Stimulated activated CD8-positive, alpha-beta memory T cell treated with anti-CD3 and anti-CD28 coated beads, Interleukin-12 subunit alpha, Interleukin-12 subunit beta, amount 100 ng/mL, for 1 hour (primary cell): Measurements from ENCODE around the gene RFC1.
"Not testable (repeated sequence)": the region's sequence is repeated elsewhere in the genome, so short reads cannot be mapped to it uniquely, and the experiment has no call there.

ENCODE experiments used
- DNase-seq: peaks from one replicate; pipeline ENCODE4 v3.0.0-alpha.2; 2020; ENCODE audit warnings: low read depth

RFC1 gene

GRCh38 chr4:39354254-39354552 is 12.0 kb downstream of the RFC1 start:
- DNase-seq, result no peak

- DNase-seq, result no peak
Observed at GRCh38 chr4:39353478-39354253, 12.5 kb downstream of the RFC1 start.

GRCh38 chr4:39353149-39353477 is 13.0 kb downstream of the RFC1 start:
- not testable (repeated sequence) for DNase-seq

- DNase-seq, result no peak
Observed at GRCh38 chr4:39349326-39349725, 16.8 kb downstream of the RFC1 start.

GRCh38 chr4:39348371-39349315 is 17.5 kb downstream of the RFC1 start:
- DNase-seq, result no peak

- no peak for DNase-seq
Observed at GRCh38 chr4:39346856-39347519, 19.2 kb downstream of the RFC1 start.

- DNase-seq, result no peak
Observed at GRCh38 chr4:39342731-39343130, 23.4 kb downstream of the RFC1 start.

GRCh38 chr4:39341075-39341725 is 25.0 kb downstream of the RFC1 start:
- DNase-seq, result no peak

GRCh38 chr4:39339968-39340367 is 26.2 kb downstream of the RFC1 start:
- no peak for DNase-seq

- DNase-seq, result no peak
Observed at GRCh38 chr4:39337841-39338240, 28.3 kb downstream of the RFC1 start.

GRCh38 chr4:39335566-39335965 is 30.6 kb downstream of the RFC1 start:
- DNase-seq, result no peak

GRCh38 chr4:39331191-39331590 is 35.0 kb downstream of the RFC1 start:
- DNase-seq, result no peak

GRCh38 chr4:39330353-39330752 is 35.8 kb downstream of the RFC1 start:
- no peak for DNase-seq

- no peak for DNase-seq
Observed at GRCh38 chr4:39326468-39326977, 39.6 kb downstream of the RFC1 start.

- DNase-seq, result no peak
Observed at GRCh38 chr4:39324897-39325613, 41.1 kb downstream of the RFC1 start.

- DNase-seq, result no peak
Observed at GRCh38 chr4:39324446-39324845, 41.7 kb downstream of the RFC1 start.

GRCh38 chr4:39323821-39324220 is 42.3 kb downstream of the RFC1 start:
- no peak for DNase-seq

- no peak for DNase-seq
Observed at GRCh38 chr4:39320381-39321115, 45.6 kb downstream of the RFC1 start.

GRCh38 chr4:39319676-39320075 is 46.5 kb downstream of the RFC1 start:
- DNase-seq, result no peak

- no peak for DNase-seq
Observed at GRCh38 chr4:39312816-39313215, 53.3 kb downstream of the RFC1 start.

GRCh38 chr4:39308611-39309010 is 57.6 kb downstream of the RFC1 start:
- no peak for DNase-seq
